HG02852 (cell line): ENCODE measurements around the gene NOMO2.
"Not testable (repeated sequence)": the region's sequence is repeated elsewhere in the genome, so short reads cannot be mapped to it uniquely, and the experiment has no call there.

Experiments
- ATAC-seq: cut with Tn5 transposase; IDR thresholded peaks from one replicate; pipeline ENCODE4 v1.9.1; 2021; ENCODE audit warnings: mild to moderate bottlenecking, moderate library complexity; ENCODE audit not compliant: unreplicated experiment

Gene NOMO2

DNA sequence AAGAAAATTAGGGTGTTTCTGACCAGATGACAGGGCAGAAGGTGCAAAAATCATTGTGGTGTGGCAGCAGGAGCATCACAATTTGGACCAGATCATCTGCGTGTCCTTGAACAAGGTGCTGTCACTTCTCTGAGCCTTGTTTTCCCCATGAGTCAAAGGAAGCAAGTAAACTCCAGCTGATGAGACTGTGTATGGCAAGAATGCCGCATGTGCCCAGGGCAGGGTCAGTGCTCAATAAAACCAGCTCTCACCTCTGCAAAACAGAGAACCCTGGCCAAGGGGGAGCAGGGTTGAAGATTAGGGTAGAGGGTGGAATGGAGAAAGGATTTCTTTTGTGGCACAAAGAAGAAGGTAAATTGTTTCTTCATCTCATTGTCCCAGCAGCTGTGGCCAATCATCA lies 17.4 kb upstream of the NOMO2 start:
- ATAC-seq, result not testable (repeated sequence)

DNA sequence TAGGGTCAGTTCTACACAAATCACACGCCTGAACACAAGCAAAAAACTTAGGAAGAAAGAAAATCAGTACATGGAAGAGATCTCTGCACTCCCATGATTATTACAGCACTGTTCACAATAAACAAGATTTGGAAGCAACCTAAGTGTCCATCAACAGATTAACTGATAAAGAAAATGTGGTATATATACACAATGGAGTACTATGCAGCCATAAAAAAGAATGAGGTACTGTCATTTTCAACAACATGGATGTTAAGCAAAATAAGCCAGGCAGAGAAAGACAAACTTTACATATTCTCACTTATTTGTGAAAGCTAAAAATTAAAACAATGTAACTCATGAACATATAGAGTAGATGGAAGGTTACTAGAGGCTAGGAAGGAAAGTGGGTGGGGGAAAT lies 16.0 kb upstream of the NOMO2 start:
- not testable (repeated sequence) for ATAC-seq

DNA sequence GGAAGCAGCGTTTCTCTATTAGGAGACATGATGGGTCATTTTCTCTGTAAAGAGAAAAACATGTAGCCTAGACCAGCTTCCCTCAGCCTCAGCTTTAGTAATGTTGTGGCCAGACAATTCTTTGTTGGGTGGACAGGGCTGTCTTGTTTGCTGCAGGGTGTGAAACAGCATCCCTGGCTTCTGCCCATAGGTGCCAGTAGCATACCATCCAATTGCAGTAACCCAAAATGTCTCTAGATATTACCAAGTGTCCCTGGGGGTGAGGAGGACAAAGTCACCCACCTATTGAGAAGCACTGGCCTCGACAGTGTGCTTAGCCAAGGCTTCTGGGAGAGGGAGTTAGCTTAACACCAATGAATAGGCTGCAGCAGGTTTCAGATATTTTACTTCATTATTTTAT lies 14.0 kb upstream of the NOMO2 start:
- not testable (repeated sequence) for ATAC-seq

- not testable (repeated sequence) for ATAC-seq
Observed at GRCh38 chr16:18575298-18575917, 13.5 kb upstream of the NOMO2 start.

GRCh38 chr16:18573887-18574286 lies 12.0 kb upstream of the NOMO2 start:
- not testable (repeated sequence) for ATAC-seq

- ATAC-seq, result not testable (repeated sequence)
Observed at GRCh38 chr16:18572973-18573372, 11.1 kb upstream of the NOMO2 start.

- not testable (repeated sequence) for ATAC-seq
Observed at GRCh38 chr16:18571307-18571850, 9.5 kb upstream of the NOMO2 start.

GRCh38 chr16:18570529-18571306 lies 8.8 kb upstream of the NOMO2 start:
- ATAC-seq, result not testable (repeated sequence)

GRCh38 chr16:18560416-18561220 lies 1.3 kb downstream of the NOMO2 start:
- ATAC-seq, result not testable (repeated sequence)

GRCh38 chr16:18553671-18554070 lies 8.2 kb downstream of the NOMO2 start:
- ATAC-seq, result not testable (repeated sequence)

- not testable (repeated sequence) for ATAC-seq
Observed at GRCh38 chr16:18547382-18547781, 14.5 kb downstream of the NOMO2 start.

DNA sequence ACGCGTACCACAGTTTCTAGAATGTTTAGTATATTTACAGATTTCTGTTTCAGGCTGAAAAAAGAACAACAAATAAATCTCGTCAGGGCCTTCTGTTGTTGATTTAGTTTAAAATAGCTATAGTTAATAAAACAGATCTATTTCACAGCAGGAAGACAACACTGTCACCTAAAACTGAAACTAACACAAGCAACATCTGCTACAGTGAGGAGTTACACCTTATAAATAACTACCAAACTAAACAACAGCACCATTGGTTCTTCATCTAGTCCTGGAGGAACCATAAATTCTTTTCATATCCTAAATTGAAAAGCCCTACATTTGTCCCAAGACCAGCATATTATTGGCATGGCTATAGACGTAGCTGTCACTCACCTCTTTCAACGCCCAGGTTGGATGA lies 15.0 kb downstream of the NOMO2 start:
- ATAC-seq, result not testable (repeated sequence)

- not testable (repeated sequence) for ATAC-seq
Observed at GRCh38 chr16:18544232-18545081, 17.4 kb downstream of the NOMO2 start.

DNA sequence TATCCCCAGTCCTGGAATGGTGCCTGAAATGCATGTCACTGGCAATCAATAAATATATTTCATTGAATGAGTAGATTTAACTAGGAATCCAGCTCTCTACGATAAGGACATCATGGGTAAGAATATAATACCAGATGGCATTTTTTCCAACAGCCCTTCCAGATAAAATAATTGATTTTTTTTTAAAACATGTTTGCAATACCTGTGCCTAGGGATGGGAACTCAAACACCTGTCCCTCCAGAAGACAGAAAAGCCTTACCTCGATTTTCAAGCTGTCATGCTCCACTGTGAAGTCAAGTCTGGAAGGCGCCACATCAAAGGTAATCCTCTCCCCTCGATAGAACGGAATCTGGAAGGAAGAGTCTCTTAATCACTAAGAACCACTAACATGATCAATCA lies 20.0 kb downstream of the NOMO2 start:
- not testable (repeated sequence) for ATAC-seq

GRCh38 chr16:18537004-18537403 lies 24.9 kb downstream of the NOMO2 start:
- ATAC-seq, result not testable (repeated sequence)

DNA sequence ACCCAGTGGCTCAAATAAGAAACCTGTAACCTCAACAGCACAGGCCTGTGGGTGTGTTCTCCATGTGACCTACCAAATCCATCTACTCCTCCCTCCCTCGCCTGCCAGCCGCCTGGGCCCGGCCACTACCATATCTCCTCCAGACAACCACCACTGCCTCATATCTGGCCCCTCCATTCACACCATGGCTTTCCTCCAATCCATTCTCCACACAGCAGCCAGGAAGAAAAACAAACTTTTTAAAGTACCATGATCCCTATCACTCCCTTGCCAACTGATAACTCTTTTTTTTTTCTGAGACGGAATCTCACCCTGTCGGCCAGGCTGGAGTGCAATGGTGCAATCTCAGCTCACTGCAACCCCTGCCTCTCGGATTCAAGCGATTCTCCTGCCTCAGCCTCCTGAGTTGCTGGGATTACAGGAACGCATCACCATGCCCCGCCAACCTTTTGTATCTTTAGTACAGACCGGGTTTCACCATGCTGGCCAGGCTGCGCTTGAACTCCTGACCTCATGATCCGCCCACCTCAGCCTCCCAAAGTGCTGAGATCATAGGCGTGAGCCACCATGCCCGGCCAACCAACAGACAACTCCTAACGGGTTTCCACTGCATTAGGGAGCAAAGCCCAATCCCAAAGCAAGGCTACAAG lies 26.3 kb downstream of the NOMO2 start:
- not testable (repeated sequence) for ATAC-seq

GRCh38 chr16:18534308-18534707 lies 27.6 kb downstream of the NOMO2 start:
- not testable (repeated sequence) for ATAC-seq

- ATAC-seq, result not testable (repeated sequence)
Observed at GRCh38 chr16:18531323-18531722, 30.6 kb downstream of the NOMO2 start.

DNA sequence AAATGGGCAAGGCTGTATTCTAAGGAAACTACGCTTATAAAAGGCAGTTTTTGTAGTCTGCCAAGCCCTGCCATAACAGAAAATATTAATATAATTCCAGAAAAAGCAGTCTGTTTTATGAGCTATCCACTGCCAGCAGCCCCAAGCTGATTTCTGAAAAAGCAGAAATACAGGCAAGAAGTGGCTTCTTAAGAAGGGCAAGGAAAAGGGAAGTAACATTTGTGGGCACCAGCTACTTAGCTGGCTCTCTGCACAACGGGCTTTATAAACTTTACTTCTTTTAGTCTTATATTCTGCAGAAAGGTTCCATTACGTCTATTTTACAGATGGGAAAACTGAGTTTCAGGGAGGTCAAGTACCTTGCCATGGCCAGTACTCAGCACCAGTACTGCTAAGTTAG lies 31.6 kb downstream of the NOMO2 start:
- ATAC-seq, result not testable (repeated sequence)

DNA sequence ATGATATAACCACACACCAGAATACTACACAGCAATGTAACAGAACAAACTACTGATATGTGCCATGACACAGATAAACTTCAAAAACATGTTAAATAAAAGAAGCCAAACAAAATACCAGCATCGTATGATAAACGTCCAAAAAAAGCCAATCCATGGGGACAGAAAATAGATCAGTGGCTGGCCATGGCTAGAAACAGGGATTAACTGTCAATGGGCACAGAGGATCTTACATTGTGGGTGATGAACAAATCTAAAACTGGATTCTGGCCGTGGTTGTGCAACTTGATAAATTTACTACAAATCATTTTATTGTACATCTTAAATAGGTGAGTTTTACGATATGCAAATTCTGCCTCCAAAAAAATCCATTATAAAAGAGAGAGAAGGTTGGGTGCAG lies 35.4 kb downstream of the NOMO2 start:
- ATAC-seq, result not testable (repeated sequence)
